ENCODE data around the gene GAS2L3.
A peak's percentile ranks its signal among the peaks of the same experiment; 100 is the strongest.
"Not testable (repeated sequence)": the region's sequence is repeated elsewhere in the genome, so short reads cannot be mapped to it uniquely, and the experiment has no call there.

GAS2L3 gene

GRCh38 chr12:100574187-100575074, 947 bp downstream of the GAS2L3 start:
- Histone ChIP-seq H3K27me3 (ENCODE audit: insufficient read depth, low read length) (peaks cover 27% of the 10 kb centered on the region), H3K4me1 (ENCODE audit: insufficient read depth, low read length) (peaks cover 6% of the 10 kb centered on the region; the same call in 1 of the 2 replicates), H3K9me3 (ENCODE audit: insufficient read depth, low read depth, low read length) (no peaks in the 10 kb centered on the region), H3K4me3 (ENCODE audit: low read length) (peak overlapping the region; percentile 82), H3K9ac (ENCODE audit: low read depth, low read length) (peak overlapping the region; percentile 74; the same call in 1 of the 2 replicates), H3K27ac (ENCODE audit: low read depth, low read length) (no peak overlapping the region), H3K36me3 (ENCODE audit: insufficient read depth, low read length) (no peaks in the 10 kb centered on the region)
- 20% methylated on average over 14 of the region's 15 CpGs for WGBS

- H3K4me1 ChIP-seq (ENCODE audit: insufficient read depth, low read length) = peaks cover 6% of the 10 kb centered on the region; the same call in 1 of the 2 replicates
- peaks cover 23% of the 10 kb centered on the region for H3K27me3 ChIP-seq (ENCODE audit: insufficient read depth, low read length)
- WGBS = no CpG with 5 or more reads among the region's 3 CpGs
- H3K9ac ChIP-seq (ENCODE audit: low read depth, low read length) = no peak overlapping the region
- H3K27ac ChIP-seq (ENCODE audit: low read depth, low read length) = no peak overlapping the region
- H3K9me3 ChIP-seq (ENCODE audit: insufficient read depth, low read depth, low read length) = 0 out of 2 replicates have a peak, but pooled peaks cover 1% of the 10 kb centered on the region
- no peaks in the 10 kb centered on the region for H3K36me3 ChIP-seq (ENCODE audit: insufficient read depth, low read length)
- H3K4me3 ChIP-seq (ENCODE audit: low read length) = no peak overlapping the region
Observed at GRCh38 chr12:100576331-100577036, 3.0 kb downstream of the GAS2L3 start.

- WGBS = 97% methylated on average over 5 of the region's 5 CpGs
- peaks cover 6% of the 10 kb centered on the region; the same call in 1 of the 2 replicates for H3K4me1 ChIP-seq (ENCODE audit: insufficient read depth, low read length)
- peaks cover 20% of the 10 kb centered on the region; the same call in 1 of the 2 replicates for H3K9me3 ChIP-seq (ENCODE audit: insufficient read depth, low read depth, low read length)
- peaks cover 8% of the 10 kb centered on the region for H3K27me3 ChIP-seq (ENCODE audit: insufficient read depth, low read length)
- no peak overlapping the region for H3K27ac ChIP-seq (ENCODE audit: low read depth, low read length)
- H3K4me3 ChIP-seq (ENCODE audit: low read length) = no peak overlapping the region
- H3K36me3 ChIP-seq (ENCODE audit: insufficient read depth, low read length) = no peaks in the 10 kb centered on the region
- no peak overlapping the region for H3K9ac ChIP-seq (ENCODE audit: low read depth, low read length)
Observed at GRCh38 chr12:100578923-100579322, 5.4 kb downstream of the GAS2L3 start.

- Histone ChIP-seq H3K9me3 (ENCODE audit: insufficient read depth, low read depth, low read length) (peaks cover 23% of the 10 kb centered on the region; the same call in 1 of the 2 replicates), H3K4me1 (ENCODE audit: insufficient read depth, low read length) (peaks cover 3% of the 10 kb centered on the region; the same call in 1 of the 2 replicates), H3K9ac (ENCODE audit: low read depth, low read length) (no peak overlapping the region), H3K27ac (ENCODE audit: low read depth, low read length) (no peak overlapping the region), H3K4me3 (ENCODE audit: low read length) (no peak overlapping the region), H3K27me3 (ENCODE audit: insufficient read depth, low read length) (peaks cover 2% of the 10 kb centered on the region; the same call in 1 of the 2 replicates), H3K36me3 (ENCODE audit: insufficient read depth, low read length) (no peaks in the 10 kb centered on the region)
- WGBS = 76% methylated on average over 2 of the region's 2 CpGs
Observed at GRCh38 chr12:100579844-100580243, 6.4 kb downstream of the GAS2L3 start.

GRCh38 chr12:100584256-100584655, 10.8 kb downstream of the GAS2L3 start:
- Histone ChIP-seq H3K27me3 (ENCODE audit: insufficient read depth, low read length) (no peaks in the 10 kb centered on the region), H3K4me3 (ENCODE audit: low read length) (no peak overlapping the region), H3K4me1 (ENCODE audit: insufficient read depth, low read length) (no peaks in the 10 kb centered on the region), H3K9me3 (ENCODE audit: insufficient read depth, low read depth, low read length) (peaks cover 24% of the 10 kb centered on the region; the same call in 1 of the 2 replicates), H3K36me3 (ENCODE audit: insufficient read depth, low read length) (no peaks in the 10 kb centered on the region), H3K27ac (ENCODE audit: low read depth, low read length) (no peak overlapping the region), H3K9ac (ENCODE audit: low read depth, low read length) (no peak overlapping the region)
- WGBS = 97% methylated on average over 3 of the region's 3 CpGs

GRCh38 chr12:100591979-100592378, 18.5 kb downstream of the GAS2L3 start:
- Histone ChIP-seq H3K9me3 (ENCODE audit: insufficient read depth, low read depth, low read length) (0 out of 2 replicates have a peak, but pooled peaks cover 2% of the 10 kb centered on the region), H3K9ac (ENCODE audit: low read depth, low read length) (no peak overlapping the region), H3K27ac (ENCODE audit: low read depth, low read length) (no peak overlapping the region), H3K27me3 (ENCODE audit: insufficient read depth, low read length) (no peaks in the 10 kb centered on the region), H3K4me1 (ENCODE audit: insufficient read depth, low read length) (no peaks in the 10 kb centered on the region), H3K36me3 (ENCODE audit: insufficient read depth, low read length) (no peaks in the 10 kb centered on the region), H3K4me3 (ENCODE audit: low read length) (no peak overlapping the region)
- 99% methylated on average over 4 of the region's 4 CpGs for WGBS

GRCh38 chr12:100593490-100593889, 20.0 kb downstream of the GAS2L3 start:
- 91% methylated on average over 5 of the region's 5 CpGs for WGBS
- H3K4me3 ChIP-seq (ENCODE audit: low read length) = no peak overlapping the region
- H3K9ac ChIP-seq (ENCODE audit: low read depth, low read length) = no peak overlapping the region

GRCh38 chr12:100601626-100602025, 28.1 kb downstream of the GAS2L3 start:
- H3K9ac ChIP-seq (ENCODE audit: low read depth, low read length) = no peak overlapping the region
- no peaks in the 10 kb centered on the region for H3K27me3 ChIP-seq (ENCODE audit: insufficient read depth, low read length)
- H3K4me3 ChIP-seq (ENCODE audit: low read length) = no peak overlapping the region
- no peaks in the 10 kb centered on the region for H3K4me1 ChIP-seq (ENCODE audit: insufficient read depth, low read length)
- peaks cover 9% of the 10 kb centered on the region for H3K36me3 ChIP-seq (ENCODE audit: insufficient read depth, low read length)
- WGBS = no CpG with 5 or more reads among the region's 1 CpG
- H3K27ac ChIP-seq (ENCODE audit: low read depth, low read length) = no peak overlapping the region
- no peaks in the 10 kb centered on the region for H3K9me3 ChIP-seq (ENCODE audit: insufficient read depth, low read depth, low read length)

More at GRCh38 chr12:100593490-100593889, 20.0 kb downstream of the GAS2L3 start:
- 0 out of 2 replicates have a peak, but pooled peaks cover 2% of the 10 kb centered on the region for H3K9me3 ChIP-seq (ENCODE audit: insufficient read depth, low read depth, low read length)
- H3K36me3 ChIP-seq (ENCODE audit: insufficient read depth, low read length) = no peaks in the 10 kb centered on the region
- H3K27me3 ChIP-seq (ENCODE audit: insufficient read depth, low read length) = no peaks in the 10 kb centered on the region
- H3K27ac ChIP-seq (ENCODE audit: low read depth, low read length) = no peak overlapping the region
- no peaks in the 10 kb centered on the region for H3K4me1 ChIP-seq (ENCODE audit: insufficient read depth, low read length)

GRCh38 chr12:100602997-100603396, 29.5 kb downstream of the GAS2L3 start:
- H3K27ac ChIP-seq (ENCODE audit: low read depth, low read length); H3K4me3 ChIP-seq (ENCODE audit: low read length); H3K27me3 ChIP-seq (ENCODE audit: insufficient read depth, low read length); H3K4me1 ChIP-seq (ENCODE audit: insufficient read depth, low read length); H3K9me3 ChIP-seq (ENCODE audit: insufficient read depth, low read depth, low read length); H3K9ac ChIP-seq (ENCODE audit: low read depth, low read length); H3K36me3 ChIP-seq (ENCODE audit: insufficient read depth, low read length): not testable (repeated sequence)
- WGBS = no CpG with 5 or more reads among the region's 1 CpG

- no peak overlapping the region for H3K4me3 ChIP-seq (ENCODE audit: low read length)
- H3K27me3 ChIP-seq (ENCODE audit: insufficient read depth, low read length) = no peaks in the 10 kb centered on the region
- H3K9me3 ChIP-seq (ENCODE audit: insufficient read depth, low read depth, low read length) = no peaks in the 10 kb centered on the region
- H3K27ac ChIP-seq (ENCODE audit: low read depth, low read length) = no peak overlapping the region
- 91% methylated on average over 1 of the region's 1 CpG for WGBS
- H3K4me1 ChIP-seq (ENCODE audit: insufficient read depth, low read length) = no peaks in the 10 kb centered on the region
- no peak overlapping the region for H3K9ac ChIP-seq (ENCODE audit: low read depth, low read length)
- peaks cover 8% of the 10 kb centered on the region; the same call in 1 of the 2 replicates for H3K36me3 ChIP-seq (ENCODE audit: insufficient read depth, low read length)
Observed at GRCh38 chr12:100608776-100609175, 35.3 kb downstream of the GAS2L3 start.

Data from HUES64 (cell line).